GM12875 (cell line): ENCODE results near the gene HSPG2.

Source experiments
- H3K4me3 ChIP-seq: one replicate; pipeline ENCODE4 v1.5.1; 2011; ENCODE audit warnings: low read depth, low read length, control low read depth
- CTCF ChIP-seq: IDR thresholded peaks from 2 replicates; pipeline ENCODE4 v1.5.1; 2011; ENCODE audit warnings: low read depth, mild to moderate bottlenecking, control low read depth, inconsistent platforms, low read length, moderate library complexity, borderline replicate concordance; ENCODE audit not compliant: insufficient read depth

HSPG2 gene

GRCh38 chr1:21936366-21937031 lies 611 bp downstream of the HSPG2 start:
- no peak for TF ChIP-seq CTCF
- no peak overlapping the region for H3K4me3 ChIP-seq

- H3K4me3 ChIP-seq = no peak overlapping the region
- no peak for TF ChIP-seq CTCF
Measured at GRCh38 chr1:21935891-21936365, 1.2 kb downstream of the HSPG2 start.

- TF ChIP-seq CTCF = no peak
- H3K4me3 ChIP-seq = no peak overlapping the region
Measured at GRCh38 chr1:21935393-21935804, 1.7 kb downstream of the HSPG2 start.

GRCh38 chr1:21933397-21934248 lies 3.5 kb downstream of the HSPG2 start:
- TF ChIP-seq CTCF = no peak
- no peak overlapping the region for H3K4me3 ChIP-seq

- no peak for TF ChIP-seq CTCF
- H3K4me3 ChIP-seq = no peak overlapping the region
Measured at GRCh38 chr1:21932127-21932526, 5.0 kb downstream of the HSPG2 start.

- no peak overlapping the region for H3K4me3 ChIP-seq
- TF ChIP-seq CTCF = no peak
Measured at GRCh38 chr1:21931171-21932093, 5.7 kb downstream of the HSPG2 start.
